KMS-11 (cell line): ENCODE data around the gene KIZ.
"Not testable (repeated sequence)": the region's sequence is repeated elsewhere in the genome, so short reads cannot be mapped to it uniquely, and the experiment has no call there.

ENCODE experiments used
- H2AFZ ChIP-seq: fragments of 200-600 bp; sonication (generic); 2 replicates; pipeline ENCODE4 v1.6.1; 2016; ENCODE audit warnings: antibody characterized with exemption, mixed run types, low read depth
- H3K27ac ChIP-seq: fragments of 200-600 bp; sonication (generic); 2 replicates; pipeline ENCODE4 v1.6.1; 2016; ENCODE audit warnings: mild to moderate bottlenecking, mixed run types
- H3K27me3 ChIP-seq: fragments of 200-600 bp; sonication (generic); 2 replicates; pipeline ENCODE4 v1.6.1; 2017; ENCODE audit warnings: mild to moderate bottlenecking, low read depth, mixed run types, moderate library complexity; ENCODE audit not compliant: insufficient read depth
- H3K36me3 ChIP-seq: fragments of 200-600 bp; sonication (generic); 2 replicates; pipeline ENCODE4 v1.6.1; 2017; ENCODE audit warnings: mild to moderate bottlenecking, mixed run types; ENCODE audit not compliant: insufficient read depth
- H3K4me1 ChIP-seq: fragments of 200-600 bp; sonication (generic); 2 replicates; pipeline ENCODE4 v1.6.1; 2016; ENCODE audit warnings: mild to moderate bottlenecking, low read depth, mixed run types; ENCODE audit not compliant: poor library complexity, severe bottlenecking
- H3K4me2 ChIP-seq: fragments of 200-600 bp; sonication (generic); 2 replicates; pipeline ENCODE4 v1.7.0; 2016; ENCODE audit warnings: mild to moderate bottlenecking, mixed run types
- H3K4me3 ChIP-seq: fragments of 200-600 bp; sonication (generic); IDR thresholded peaks from 2 replicates; pipeline ENCODE4 v1.6.1; 2017; ENCODE audit warnings: low read depth, low read length, mixed read lengths; ENCODE audit not compliant: insufficient read depth
- H3K79me2 ChIP-seq: fragments of 200-600 bp; sonication (generic); 2 replicates; pipeline ENCODE4 v1.6.1; 2016; ENCODE audit warnings: low read depth, mixed run types; ENCODE audit not compliant: insufficient read depth
- H3K9ac ChIP-seq: fragments of 200-600 bp; sonication (generic); 2 replicates; pipeline ENCODE4 v1.6.1; 2016; ENCODE audit warnings: mild to moderate bottlenecking, mixed run types
- H4K20me1 ChIP-seq: fragments of 200-600 bp; sonication (generic); 2 replicates; pipeline ENCODE4 v1.6.1; 2016; ENCODE audit warnings: mild to moderate bottlenecking, mixed run types; ENCODE audit not compliant: insufficient read depth
- TF ChIP-seq, protein P1 (sequence below): fragments of 200-600 bp; sonication (generic); conservative IDR thresholded peaks from 2 replicates; pipeline ENCODE4 v1.6.1; 2017; ENCODE audit warnings: low read depth, mild to moderate bottlenecking, antibody characterized with exemption, low read length, moderate library complexity, mixed read lengths

The KIZ gene

DNA sequence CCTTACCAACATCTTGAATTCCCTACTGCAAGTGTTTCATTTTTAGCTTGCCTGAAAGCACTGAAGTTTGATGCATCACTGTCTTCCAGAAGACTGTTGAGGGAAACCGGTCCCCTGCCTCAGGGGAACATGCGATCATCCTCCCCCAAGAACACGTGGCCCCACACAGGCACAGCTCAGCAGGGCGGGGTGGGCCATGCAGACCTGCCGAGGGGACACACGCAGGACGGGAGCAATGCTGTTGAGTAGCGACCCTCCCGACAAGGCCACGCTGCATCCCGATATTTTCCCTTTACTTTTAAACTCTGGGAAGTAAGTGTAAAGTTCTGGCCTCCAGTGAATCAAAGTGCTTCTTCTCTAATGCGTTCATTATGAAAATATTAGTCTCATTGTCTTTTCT is 117.9 kb downstream of the KIZ start:
- TF ChIP-seq, protein P1, sequence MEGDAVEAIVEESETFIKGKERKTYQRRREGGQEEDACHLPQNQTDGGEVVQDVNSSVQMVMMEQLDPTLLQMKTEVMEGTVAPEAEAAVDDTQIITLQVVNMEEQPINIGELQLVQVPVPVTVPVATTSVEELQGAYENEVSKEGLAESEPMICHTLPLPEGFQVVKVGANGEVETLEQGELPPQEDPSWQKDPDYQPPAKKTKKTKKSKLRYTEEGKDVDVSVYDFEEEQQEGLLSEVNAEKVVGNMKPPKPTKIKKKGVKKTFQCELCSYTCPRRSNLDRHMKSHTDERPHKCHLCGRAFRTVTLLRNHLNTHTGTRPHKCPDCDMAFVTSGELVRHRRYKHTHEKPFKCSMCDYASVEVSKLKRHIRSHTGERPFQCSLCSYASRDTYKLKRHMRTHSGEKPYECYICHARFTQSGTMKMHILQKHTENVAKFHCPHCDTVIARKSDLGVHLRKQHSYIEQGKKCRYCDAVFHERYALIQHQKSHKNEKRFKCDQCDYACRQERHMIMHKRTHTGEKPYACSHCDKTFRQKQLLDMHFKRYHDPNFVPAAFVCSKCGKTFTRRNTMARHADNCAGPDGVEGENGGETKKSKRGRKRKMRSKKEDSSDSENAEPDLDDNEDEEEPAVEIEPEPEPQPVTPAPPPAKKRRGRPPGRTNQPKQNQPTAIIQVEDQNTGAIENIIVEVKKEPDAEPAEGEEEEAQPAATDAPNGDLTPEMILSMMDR: no peak
- Histone ChIP-seq H3K4me3 (no peak overlapping the region), H4K20me1 (no peaks in the 10 kb centered on the region), H2AFZ (no peak overlapping the region), H3K79me2 (no peaks in the 10 kb centered on the region), H3K9ac (no peak overlapping the region), H3K36me3 (no peaks in the 10 kb centered on the region), H3K4me2 (no peak overlapping the region), H3K27me3 (no peaks in the 10 kb centered on the region), H3K4me1 (no peaks in the 10 kb centered on the region), H3K27ac (no peak overlapping the region)

DNA sequence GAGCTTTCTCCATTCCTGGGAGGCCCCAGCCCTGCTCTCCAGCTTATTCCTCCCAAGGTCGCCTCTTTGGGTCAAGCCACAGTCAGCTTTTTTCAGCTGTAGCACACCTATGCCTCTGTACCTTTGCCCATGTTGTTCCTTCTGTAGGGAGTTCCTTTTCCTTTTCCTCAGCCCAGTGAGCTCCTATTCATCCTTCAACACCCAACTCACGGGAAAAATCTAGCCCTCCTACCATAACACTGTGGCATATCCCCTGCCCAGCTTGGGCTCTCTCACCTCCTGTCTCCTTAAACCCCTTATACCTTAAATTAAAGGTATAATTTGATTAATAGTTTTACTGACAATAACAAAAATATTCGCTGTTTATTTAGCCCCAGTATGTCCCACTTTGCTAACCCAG is 118.9 kb downstream of the KIZ start:
- H3K27ac ChIP-seq: no peak overlapping the region
- H3K4me3 ChIP-seq: no peak overlapping the region
- no peaks in the 10 kb centered on the region for H3K79me2 ChIP-seq
- H3K4me2 ChIP-seq: no peak overlapping the region
- no peaks in the 10 kb centered on the region for H3K4me1 ChIP-seq
- no peak overlapping the region for H3K9ac ChIP-seq
- no peaks in the 10 kb centered on the region for H3K36me3 ChIP-seq
- no peak overlapping the region for H2AFZ ChIP-seq
- H4K20me1 ChIP-seq: no peaks in the 10 kb centered on the region
- TF ChIP-seq, protein P1: no peak
- no peaks in the 10 kb centered on the region for H3K27me3 ChIP-seq

DNA sequence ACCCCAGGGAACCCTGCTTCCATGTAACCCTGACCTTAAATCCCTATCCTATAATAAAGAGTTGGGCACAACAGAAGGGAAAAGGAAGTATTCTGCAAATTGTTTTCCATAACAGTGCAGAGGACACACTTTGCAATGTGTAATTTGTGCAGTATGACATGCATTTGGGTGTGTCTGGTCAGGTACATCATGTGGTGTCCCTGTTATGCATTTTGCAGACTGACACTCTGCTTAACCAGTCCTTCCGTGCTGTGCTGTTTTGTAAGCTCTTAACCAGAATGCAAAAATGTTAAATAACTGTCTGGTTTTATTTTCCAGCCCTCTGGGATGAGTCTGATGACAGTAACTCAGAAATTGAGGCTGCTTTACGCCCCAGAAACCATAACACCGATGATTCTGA is 120.3 kb downstream of the KIZ start:
- Histone ChIP-seq H3K4me1 (no peaks in the 10 kb centered on the region), H3K9ac (no peak overlapping the region)
- TF ChIP-seq, protein P1: no peak

DNA sequence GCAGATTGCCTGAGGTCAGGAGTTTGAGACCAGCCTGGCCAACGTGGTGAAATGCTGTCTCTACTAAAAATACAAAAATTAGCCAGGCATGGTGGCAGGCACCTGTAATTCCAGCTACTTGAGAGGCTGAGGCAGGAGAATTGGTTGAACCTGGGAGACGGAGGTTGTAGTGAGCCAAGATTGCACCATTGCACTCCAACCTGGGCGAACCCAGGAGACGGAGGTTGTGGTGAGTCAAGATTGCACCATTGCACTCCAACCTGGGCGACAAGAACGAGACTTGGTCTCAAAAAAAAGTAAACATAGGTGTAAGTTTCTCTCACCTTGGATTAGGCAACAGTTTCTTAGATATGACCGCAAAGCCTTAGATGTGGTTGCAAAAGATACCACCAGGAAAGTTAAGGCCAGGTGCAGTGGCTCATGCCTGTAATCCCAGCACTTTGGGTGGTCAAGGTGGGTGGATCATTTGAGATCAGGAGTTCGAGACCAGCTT is 121.8 kb downstream of the KIZ start:
- H3K4me3 ChIP-seq, H3K4me1 ChIP-seq, H3K79me2 ChIP-seq, H2AFZ ChIP-seq, H4K20me1 ChIP-seq, H3K36me3 ChIP-seq, H3K9ac ChIP-seq, H3K27me3 ChIP-seq, H3K4me2 ChIP-seq, H3K27ac ChIP-seq: not testable (repeated sequence)

More for the DNA sequence above, 120.3 kb downstream of the KIZ start:
- Histone ChIP-seq H4K20me1 (no peaks in the 10 kb centered on the region), H3K27me3 (no peaks in the 10 kb centered on the region), H3K4me3 (no peak overlapping the region), H3K4me2 (no peak overlapping the region), H3K27ac (no peak overlapping the region), H3K36me3 (no peaks in the 10 kb centered on the region), H3K79me2 (no peaks in the 10 kb centered on the region), H2AFZ (no peak overlapping the region)

DNA sequence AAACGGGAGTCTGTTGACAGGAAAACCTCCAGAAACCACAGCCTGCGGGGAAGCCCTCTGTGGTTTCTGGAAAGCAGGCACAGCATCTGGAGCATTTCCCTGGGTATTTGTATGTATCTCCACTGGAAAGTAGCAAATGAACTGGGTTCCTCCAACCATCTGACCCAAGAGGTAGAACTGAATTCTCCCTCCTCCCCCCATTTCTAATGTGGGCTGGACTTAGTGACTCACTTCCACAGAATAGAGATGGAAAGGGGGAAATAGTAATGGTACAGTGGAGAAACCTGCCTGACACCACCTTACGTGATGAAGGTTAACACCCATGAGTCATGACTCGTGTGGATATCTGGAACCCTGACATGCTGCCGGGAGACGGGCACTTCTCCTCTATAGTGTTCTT is 125.4 kb downstream of the KIZ start:
- Histone ChIP-seq H3K27me3 (no peaks in the 10 kb centered on the region), H3K79me2 (no peaks in the 10 kb centered on the region), H3K9ac (no peak overlapping the region), H3K27ac (no peak overlapping the region), H3K4me3 (no peak overlapping the region), H3K4me2 (no peak overlapping the region), H3K36me3 (no peaks in the 10 kb centered on the region), H4K20me1 (no peaks in the 10 kb centered on the region), H3K4me1 (no peaks in the 10 kb centered on the region), H2AFZ (no peak overlapping the region)
- TF ChIP-seq, protein P1: no peak
